SIG-M5 treated with dmso at 0.1 percent for 504 hours (cell line): ENCODE data around the gene FERMT3.
A peak's percentile ranks its signal among the peaks of the same experiment; 100 is the strongest.
"Not testable (repeated sequence)": the region's sequence is repeated elsewhere in the genome, so short reads cannot be mapped to it uniquely, and the experiment has no call there.

Experiments used
- DNase-seq: peaks from one replicate; lab custom pipeline; 2025; ENCODE audit not compliant: unreplicated experiment; lab: John Stamatoyannopoulos, UW

Gene FERMT3

DNA sequence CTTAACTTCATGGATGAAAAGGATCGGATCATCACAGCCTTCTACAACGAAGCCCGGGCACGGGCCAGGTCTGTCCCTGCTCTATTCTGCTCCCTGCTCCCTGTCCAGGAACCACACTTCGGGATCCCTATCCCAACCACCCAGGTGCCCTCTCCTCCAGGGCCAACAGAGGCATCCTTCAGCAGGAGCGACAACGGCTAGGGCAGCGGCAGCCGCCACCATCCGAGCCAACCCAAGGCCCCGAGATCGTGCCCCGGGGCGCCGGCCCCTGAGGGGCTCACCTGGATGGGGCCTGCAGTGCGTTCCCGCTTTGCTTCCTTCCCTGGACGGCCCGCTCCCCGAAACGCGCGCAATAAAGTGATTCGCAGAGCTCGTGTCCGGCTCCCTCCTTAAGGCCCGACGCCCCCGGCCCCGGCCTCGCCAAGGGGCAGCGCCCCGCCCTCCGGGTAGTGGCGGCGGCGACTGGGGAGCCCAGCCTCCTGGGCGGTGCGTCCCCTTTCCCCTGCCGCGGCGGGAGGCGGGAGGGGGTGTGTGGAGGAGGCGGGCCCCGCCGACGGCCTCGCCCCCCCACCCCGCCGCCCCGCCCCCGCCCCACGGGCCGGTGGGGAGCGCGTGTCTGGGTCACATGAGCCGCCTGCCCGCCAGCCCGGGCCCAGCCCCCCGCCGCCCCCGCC lies 27.5 kb downstream of the FERMT3 start, which contains the start of gene VEGFB:
Gene VEGFB, plus strand, starts transcription at position 672 of the 674 bp plus-strand sequence. CDS start 250 bp downstream, outside the sequence.
- peak; percentile 19 for DNase-seq

DNA sequence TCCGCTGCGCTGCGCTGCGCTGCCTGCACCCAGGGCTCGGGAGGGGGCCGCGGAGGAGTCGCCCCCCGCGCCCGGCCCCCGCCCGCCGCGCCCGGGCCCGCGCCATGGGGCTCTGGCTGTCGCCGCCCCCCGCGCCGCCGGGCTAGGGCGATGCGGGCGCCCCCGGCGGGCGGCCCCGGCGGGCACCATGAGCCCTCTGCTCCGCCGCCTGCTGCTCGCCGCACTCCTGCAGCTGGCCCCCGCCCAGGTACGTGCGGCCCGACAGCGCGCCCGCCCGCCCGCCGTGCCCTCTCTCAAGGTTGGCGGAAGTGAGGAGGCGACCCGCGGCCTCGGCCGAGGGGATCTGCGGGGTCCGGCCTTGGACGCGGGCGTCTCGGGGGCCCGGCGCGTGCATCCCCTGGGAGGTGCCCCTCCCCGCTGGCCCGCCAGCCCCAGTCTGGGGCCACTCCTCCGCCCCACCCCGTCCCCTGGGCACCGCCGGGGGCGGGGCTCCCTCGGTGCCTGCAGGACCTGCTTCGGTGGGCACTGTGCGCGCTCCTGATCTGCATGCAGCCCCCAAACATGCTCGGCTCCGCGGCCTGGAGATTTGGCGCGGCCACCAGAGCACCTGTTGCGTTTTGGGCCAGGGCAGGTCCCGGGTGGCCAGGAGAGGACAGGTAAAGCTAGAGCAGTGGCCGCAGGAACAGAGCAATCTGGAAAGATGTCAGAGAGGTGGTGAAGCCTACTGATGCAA lies 28.3 kb downstream of the FERMT3 start:
- DNase-seq: no peak

DNA sequence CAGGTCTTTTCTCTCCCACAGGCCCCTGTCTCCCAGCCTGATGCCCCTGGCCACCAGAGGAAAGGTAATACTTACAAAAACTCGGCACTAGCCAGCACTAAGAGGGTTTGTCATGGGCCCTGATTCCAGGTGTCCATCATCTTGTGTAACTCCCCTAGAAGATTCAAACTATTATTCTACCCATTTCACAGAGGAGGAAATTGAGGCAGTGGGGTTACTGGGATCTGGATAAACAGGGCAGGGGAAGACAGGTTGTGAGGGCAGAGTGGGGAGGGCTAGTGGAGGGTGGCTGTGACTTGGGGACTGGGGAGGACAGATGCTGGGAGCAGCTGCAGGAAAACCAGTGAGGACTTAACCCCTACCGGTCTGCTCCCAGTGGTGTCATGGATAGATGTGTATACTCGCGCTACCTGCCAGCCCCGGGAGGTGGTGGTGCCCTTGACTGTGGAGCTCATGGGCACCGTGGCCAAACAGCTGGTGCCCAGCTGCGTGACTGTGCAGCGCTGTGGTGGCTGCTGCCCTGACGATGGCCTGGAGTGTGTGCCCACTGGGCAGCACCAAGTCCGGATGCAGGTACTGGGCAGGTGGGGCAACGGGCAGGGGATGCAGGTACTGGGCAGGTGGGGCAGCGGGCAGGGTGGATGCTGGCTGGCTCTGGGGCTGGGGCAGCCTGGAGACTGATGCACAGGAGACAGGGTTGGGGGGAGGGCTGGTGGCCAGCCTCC lies 29.1 kb downstream of the FERMT3 start:
- DNase-seq: no peak

DNA sequence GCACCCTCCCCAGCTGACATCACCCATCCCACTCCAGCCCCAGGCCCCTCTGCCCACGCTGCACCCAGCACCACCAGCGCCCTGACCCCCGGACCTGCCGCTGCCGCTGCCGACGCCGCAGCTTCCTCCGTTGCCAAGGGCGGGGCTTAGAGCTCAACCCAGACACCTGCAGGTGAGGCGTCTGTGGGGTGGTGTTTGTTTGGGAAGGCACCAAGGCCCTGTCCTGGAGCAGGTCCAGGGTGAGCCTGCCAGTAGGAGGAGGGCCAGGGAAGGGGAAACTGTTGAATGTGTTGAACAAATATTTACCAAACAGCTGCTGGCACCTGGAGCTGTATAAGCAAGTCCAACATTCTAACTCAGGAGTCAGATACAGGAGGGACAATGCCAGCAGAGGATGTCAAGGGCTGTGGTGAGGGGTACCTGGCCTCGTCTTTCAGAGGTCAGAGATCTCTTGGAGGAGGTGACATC lies 31.0 kb downstream of the FERMT3 start:
- DNase-seq: peak; percentile 26

DNA sequence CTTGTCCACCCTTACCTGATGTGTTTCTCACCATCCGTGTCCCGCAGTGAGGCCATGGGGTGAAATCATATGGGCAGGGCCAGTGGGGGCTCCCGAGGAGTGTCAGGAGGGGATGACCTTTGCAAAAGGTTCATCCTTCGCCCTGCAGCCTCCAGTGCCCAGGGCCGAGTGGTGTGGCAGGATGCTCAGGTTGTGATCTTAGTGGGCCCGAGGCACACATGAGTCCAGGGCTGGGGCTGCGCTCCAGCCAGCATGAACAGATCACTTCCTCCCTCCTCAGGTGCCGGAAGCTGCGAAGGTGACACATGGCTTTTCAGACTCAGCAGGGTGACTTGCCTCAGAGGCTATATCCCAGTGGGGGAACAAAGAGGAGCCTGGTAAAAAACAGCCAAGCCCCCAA lies 31.6 kb downstream of the FERMT3 start:
- DNase-seq: no peak

DNA sequence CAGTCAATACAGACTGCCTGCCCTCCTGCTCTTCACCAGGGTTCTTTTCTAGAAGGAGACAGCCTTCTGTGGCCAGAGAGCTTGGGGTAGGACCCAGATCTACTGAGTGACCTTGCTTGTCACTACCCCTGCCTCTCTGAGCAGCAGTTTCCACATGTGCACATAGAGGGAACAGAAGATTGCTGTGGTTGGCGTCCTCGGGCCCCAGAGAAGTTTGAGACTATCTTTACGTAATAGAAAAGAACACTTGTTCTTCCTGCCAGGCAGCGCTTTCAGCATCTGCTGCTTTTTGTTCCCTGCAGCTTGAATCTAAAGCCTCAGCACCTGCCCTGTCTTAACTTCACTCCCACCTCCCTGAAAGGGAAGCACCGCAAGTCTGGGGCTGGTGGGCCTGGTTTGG lies 32.5 kb downstream of the FERMT3 start:
- peak; percentile 77 for DNase-seq

DNA sequence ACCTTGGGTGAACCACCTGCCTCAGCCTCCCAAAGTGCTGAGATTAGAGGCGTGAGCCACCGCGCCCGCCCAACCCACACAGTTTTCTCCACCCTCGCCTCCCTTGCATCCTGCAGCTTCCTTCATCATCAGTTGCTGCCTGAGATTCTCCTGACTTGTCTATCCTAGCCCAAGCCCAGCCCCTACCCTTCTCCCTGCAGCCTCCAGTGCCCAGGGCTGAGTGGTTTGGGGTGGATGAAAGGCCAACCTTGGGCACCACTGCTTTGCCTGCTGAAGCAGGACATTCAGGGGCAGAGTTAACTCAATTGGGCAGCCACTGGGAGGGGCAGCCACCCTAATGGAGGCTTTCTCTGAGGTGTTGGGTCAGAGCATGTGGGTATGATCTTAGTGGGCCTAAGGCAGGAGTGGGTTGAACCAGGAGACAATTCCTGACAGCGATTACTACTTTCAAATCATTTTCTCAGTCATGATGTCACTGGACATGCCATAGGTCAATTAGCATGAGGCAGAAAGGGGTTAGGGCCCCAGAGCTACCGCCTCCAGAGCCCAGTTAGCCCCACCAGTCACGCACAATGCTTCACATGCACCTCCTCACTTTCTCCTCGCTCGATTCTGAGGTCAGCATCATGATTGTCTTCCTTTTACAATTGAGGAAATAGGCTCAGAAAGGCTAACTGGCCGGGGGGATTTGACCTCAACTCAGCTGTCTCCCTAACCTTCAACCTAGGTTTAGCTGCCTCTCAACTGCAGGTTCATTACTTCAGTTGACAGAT lies 33.3 kb downstream of the FERMT3 start:
- DNase-seq: peak; percentile 71

DNA sequence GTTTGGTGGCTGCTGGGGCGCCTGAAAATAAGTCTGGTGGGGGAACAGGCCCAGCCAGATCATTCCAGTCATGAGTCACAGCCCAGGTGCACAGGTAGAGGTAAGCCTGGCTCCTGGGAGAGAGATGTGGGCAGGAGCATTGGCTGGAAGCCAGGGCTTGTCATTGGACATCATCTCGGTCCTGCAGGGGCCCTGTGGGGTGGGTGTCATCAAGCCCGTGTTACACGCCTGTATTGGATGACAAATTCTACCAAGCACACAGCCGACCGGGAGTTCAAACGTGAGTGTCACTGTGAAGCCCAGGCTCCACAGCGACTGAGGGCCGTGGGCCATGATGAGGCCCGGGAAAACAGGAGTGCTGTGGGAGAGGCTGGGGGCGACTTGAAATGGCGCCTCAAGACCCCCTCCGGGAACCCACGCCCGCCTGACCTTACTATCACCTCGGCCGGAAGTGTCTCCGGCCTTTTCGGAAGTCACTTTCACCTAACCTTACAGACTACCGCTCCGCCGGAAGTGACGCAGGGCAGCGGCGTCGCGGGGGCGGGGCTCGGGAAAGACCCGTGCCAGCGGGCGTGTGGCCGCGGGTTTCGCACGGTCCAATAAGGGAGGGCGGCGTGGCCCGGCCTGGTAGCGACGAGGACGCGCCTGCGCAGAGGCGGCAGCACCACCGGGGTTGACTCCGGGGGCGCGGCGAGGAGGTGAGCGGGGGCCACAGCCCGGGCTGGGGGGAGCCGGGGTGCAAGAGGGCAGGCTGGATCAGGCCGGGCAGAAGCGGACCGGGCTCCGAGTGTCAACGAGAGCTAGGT lies 34.1 kb downstream of the FERMT3 start, which contains the start of gene FKBP2:
Gene FKBP2, plus strand, starts transcription at position 661 of the 806 bp plus-strand sequence. CDS start 1,293 bp downstream, outside the sequence.
- peak; percentile 88 for DNase-seq

DNA sequence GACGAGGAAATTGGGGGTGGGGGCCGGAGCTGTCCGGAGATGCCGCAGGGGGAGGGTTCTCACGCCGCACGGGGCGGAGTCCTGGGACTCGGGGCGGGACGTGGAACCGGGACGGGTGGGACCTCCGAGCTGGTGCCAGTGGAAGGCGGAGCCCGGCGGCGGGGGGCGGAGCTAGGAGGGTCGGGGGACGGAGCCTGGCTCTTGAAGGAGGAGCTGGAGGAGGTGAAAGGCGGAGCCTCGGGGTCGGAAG lies 34.6 kb downstream of the FERMT3 start:
- no peak for DNase-seq

DNA sequence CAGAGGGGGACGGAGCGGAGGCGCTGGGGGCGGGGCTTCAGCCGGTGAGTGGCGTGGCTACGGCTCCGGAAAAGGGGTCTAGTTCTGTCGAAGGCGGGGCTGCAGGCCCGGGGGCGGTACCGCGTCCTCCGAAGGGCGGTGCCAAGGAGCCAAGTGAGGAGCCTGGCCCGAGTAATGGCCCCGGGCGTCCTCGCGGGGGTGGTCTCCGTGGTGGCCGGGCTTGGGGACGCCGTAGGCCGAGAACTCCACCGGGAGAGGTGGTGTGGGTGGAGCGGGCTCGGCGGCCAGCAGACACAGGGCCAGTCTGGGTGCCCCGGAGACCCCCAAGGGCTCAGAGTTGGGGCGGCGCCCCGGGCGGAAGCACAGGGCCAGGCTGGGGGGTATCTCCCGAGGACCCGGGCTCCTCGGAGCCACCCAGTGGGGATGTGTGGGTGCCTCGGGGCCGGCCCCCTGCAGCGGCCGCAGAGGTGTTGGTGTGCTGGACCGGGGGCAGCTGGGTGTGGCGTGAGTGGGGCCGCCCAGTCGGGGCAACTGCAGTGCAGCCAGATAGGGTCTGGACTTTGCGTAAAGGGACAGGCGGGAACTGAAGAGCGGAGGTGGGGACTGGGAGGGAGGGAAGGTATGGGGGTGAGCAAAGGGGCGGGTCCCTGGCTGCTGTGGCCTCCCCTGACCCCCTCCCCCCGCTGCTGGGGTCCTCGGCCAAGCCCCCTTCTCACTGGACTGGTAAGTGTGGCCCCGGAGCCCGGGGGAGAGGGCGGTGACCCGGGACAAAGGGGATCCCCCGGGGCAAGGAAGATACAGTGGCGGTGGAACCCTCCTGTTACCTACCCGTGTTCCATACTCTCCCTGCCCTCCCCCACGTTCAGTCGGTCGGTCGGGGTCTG lies 35.2 kb downstream of the FERMT3 start:
- DNase-seq: peak; percentile 97

DNA sequence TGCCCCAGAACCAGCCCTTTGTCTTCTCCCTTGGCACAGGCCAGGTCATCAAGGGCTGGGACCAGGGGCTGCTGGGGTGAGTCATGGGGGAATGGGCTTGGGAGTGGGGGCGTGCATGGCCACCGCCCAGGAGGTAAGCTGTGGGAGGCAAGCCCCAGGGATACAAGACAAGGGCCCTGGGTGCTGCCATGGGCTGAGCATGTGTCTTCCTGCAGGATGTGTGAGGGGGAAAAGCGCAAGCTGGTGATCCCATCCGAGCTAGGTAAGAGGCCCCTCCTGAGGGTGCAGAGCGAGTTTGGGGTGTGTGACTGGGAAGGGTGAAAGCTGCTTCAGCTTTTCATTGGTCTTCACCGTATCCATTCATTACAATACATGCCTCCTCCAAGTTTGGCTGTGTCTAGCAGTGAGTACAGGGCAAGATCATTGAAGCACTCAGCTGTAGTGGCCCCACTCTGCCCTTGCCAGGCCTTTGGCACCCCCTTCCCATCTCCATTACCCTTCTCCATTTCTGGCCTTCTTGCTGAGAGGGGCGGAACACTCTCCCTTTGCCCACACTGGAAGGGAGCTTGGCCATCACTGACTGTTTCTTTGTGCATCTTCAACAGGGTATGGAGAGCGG lies 36.8 kb downstream of the FERMT3 start:
- no peak for DNase-seq

DNA sequence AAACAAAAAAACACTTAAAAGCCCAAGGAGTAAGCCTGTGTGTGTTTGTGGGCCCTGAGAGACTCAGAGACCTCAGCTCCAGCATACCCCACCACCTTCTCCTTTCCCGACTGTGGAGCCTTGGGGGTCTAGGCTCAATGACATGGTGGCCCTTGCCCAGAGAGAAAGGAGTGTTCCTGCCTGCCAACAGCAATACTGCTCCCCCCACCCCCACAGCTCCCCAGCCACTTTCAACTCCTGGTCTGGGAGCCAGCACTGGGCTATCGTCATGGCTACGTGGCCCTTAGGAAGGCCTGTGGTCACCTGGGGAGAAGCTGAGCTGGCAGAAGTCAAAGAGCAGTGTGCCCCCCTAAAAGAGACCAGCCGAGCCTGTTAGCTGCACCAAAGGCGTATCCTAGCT lies 37.6 kb downstream of the FERMT3 start:
- DNase-seq: no peak

DNA sequence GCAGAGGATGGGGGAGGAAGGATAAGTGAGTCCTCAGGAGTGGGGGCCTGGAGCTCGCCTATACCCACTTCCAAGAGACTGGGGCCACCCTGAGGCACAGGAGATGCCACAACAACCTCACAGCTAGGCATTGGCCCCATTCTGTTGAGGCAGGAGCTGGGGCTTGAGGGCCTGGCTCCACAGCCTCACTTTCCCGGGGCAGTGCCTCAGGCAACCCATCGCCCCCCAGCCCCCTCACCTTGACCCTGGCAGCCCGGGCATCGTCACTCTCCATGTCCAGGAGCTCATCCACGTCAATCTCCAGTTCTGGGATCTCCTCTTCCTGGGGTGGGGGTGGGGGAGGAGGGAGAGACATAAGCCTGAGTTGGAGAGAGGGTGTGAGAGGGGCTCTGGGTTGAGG lies 38.4 kb downstream of the FERMT3 start:
- DNase-seq: no peak

DNA sequence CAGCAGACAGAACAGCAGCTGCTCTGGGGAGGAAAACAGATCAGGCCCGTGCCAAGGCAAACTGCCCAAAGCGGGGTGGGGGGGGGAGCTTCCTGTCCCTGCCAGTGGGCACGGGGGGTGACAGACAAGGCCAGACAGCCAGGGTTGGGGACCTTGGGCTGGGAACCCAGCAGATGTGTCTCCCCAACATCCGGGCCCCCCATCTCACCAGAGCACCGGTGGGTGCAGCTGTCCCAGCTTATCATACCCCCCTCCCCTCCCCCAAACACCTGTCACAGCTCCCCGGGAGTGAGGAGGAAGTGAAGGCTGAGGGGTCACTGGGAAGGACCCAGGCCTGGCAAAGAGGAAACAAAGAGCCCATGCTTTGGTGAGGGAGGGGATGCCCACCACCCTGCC lies 38.9 kb downstream of the FERMT3 start:
- DNase-seq: peak; percentile 41

DNA sequence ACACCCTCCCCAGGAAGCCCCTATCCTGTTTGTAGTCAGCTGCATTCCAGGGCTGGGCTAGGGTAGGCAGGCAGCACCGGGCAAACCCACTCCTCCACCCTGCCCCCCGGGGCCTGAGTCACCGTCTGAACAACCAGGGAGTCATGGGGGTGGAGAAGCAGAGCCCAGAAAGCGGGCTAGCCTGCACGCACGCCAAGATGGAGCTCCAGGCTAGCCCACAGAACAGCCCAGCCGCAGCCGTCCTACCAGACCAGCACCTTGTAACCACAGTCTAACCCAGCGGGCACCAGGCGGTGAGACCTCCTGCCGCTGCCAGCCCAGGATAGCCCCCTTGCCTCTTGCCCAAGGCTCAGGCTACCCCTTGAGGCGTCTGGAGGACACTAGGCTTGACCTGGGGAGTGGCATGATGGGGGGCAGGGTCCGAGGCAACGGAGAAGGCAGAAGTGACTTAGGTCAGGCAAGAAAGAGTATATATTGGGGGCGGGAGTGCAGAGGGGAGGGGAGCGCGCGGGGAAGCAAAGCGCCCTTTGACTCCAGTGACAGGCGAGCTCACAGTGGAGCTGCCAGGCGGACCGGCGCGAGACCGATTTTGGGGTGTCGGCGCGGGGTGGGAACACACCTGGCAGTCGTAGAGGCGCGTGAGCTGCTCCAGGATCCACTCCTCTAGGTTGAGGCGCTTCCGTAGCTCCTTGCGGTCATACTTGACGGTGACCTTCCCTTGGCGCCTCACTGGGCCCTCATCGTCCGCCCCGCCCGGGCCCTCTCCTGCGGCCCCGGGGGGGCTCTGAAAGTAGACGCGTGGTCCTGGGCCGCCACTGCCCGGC lies 39.5 kb downstream of the FERMT3 start:
- DNase-seq: peak; percentile 60

DNA sequence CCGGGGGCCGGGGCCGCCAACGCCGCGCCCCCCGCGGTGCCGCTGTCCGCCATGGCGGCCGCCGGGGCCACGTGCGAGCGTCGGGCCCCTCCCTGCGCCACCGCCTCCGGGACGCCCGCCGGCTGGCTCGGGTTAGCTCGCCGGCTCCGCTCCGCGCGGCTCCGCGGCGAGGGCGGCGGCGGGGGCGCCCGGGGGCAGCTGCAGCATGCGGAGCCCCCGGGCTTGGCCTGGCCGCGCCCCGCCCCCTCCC lies 40.0 kb downstream of the FERMT3 start:
- DNase-seq: not testable (repeated sequence)

DNA sequence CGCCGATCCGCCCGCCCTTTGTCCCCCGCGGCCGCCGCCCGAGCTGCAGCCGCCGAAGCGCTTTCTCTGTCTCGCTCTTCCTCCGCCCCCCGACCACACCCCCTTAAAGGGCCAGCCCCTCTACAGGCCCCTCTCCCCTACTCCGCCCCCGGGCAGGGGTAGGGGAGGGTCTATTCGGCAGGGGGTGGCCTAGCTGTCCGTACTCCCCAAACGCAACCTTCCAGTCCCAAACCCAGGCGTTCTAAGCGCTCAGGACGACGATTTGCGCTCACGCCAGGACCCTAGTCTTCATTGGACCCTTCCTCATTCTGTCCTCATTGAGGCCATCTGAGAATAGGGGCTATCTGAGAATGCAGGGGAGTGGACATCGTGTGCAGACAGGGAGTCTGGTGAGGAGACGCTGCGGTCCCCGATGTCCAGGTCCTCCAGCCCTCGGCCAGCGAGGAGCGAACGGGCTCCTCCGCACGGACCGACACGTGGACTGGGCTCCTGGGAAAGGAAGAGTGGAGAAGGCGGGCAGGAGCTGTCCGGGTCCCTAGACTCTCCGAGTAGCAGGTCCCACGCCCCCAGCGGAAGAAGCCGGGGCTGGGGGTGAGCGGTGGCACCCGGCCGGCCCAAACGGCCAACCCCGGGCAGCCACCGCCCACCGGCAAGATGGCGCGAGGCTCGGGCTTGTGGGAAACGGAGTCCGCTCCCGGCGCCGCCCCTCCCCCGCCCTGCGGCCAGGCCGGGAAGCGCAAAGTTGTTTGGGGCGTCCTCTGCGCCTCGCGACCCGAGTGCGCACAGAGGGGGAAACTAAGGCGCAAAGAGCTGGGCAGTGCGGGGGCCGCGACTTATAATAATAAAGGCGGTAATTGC lies 40.6 kb downstream of the FERMT3 start, which contains the start of gene PPP1R14B:
Gene PPP1R14B, minus strand, starts transcription at position 73 of the 858 bp plus-strand sequence. CDS start 270 bp downstream, outside the sequence.
- peak; percentile 80 for DNase-seq
